ENCODE measurements around the gene RBM20.
"Not testable (repeated sequence)": the region's sequence is repeated elsewhere in the genome, so short reads cannot be mapped to it uniquely, and the experiment has no call there.

RBM20 gene

DNA sequence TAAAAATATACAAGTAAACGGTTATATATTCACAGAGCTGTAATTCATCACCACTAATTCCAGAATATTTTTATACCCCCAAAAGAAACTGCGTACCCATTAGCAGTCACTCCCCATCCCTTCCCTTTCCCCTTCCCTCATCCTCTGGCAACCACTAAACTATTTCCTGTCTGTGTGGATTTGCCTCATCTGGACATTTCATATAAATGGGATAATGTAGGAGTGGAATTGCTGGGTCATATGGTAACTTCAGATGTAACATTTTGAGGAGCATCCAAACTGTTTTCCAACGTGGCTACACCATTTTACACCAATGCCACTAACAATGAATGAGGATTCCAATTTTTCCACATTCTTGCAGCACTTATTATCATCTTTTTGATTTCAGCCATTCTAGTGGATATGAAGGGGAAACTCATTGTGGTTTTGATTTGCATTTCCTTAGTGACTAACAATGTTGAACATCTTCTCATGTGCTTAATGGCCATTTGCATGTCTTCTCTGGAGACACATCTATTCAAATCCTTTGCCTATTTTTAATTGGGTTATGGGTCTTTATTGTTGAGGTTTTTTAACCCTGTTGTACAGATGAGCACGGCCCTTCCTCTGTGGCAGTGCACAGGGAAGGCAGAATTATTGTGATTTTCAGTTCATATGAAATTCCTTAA is 79.2 kb downstream of the RBM20 start:
- in situ Hi-C loops (cut with HindIII; ENCODE audit: low sequenced_read_pairs), result no loop called here
- TF ChIP-seq, protein P1, sequence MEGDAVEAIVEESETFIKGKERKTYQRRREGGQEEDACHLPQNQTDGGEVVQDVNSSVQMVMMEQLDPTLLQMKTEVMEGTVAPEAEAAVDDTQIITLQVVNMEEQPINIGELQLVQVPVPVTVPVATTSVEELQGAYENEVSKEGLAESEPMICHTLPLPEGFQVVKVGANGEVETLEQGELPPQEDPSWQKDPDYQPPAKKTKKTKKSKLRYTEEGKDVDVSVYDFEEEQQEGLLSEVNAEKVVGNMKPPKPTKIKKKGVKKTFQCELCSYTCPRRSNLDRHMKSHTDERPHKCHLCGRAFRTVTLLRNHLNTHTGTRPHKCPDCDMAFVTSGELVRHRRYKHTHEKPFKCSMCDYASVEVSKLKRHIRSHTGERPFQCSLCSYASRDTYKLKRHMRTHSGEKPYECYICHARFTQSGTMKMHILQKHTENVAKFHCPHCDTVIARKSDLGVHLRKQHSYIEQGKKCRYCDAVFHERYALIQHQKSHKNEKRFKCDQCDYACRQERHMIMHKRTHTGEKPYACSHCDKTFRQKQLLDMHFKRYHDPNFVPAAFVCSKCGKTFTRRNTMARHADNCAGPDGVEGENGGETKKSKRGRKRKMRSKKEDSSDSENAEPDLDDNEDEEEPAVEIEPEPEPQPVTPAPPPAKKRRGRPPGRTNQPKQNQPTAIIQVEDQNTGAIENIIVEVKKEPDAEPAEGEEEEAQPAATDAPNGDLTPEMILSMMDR (IDR thresholded peaks at IDR 0.05; ENCODE audit: low read depth, low read length), result no peak
- no peak overlapping the region for H3K4me3 ChIP-seq (ENCODE audit: low read depth, low read length)
- no peak for DNase-seq (ENCODE audit: low read depth, low spot score)

DNA sequence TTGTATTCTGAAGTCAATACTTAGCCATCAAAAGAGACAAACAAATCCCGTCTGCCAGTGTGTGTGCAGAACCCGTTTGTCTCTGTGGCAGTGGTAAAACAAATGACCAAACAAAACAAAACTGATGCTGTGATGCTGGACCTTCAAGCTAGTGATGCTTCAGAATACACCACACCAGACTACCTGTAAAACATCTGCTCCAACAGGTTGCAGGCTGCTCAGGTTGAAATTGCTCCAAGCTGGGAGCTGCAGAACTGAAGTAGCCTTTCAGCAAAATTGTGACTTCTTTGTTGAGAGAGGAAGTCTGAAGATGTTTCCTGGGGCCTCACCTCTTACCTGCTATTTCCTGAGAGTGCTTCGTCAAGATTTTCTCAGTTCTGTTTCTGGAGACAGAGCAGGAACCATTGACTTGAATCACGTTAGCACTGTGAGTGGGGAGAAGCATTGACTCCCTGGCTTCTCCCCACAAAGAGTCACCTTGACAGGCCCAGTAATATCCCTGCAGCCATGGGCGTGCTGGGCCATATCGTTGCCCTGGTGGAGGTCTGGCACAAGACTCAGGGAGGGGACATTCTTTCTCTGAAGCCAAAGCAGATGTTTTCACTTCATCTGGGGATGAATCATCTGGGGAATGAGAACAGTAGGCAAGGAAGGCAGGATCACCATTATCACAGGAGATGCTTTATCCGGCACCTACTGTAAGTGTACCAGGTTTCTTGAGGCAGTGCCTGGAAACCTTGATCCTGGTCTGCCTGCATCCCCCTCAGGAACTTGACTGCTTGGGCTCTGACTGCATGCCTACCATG is 80.2 kb downstream of the RBM20 start:
- in situ Hi-C loops (cut with HindIII; ENCODE audit: low sequenced_read_pairs), result no loop called here
- TF ChIP-seq, protein P1 (IDR thresholded peaks at IDR 0.05; ENCODE audit: low read depth, low read length), result no peak
- H3K4me3 ChIP-seq (ENCODE audit: low read depth, low read length), result no peak overlapping the region
- no peak for DNase-seq (ENCODE audit: low read depth, low spot score)

DNA sequence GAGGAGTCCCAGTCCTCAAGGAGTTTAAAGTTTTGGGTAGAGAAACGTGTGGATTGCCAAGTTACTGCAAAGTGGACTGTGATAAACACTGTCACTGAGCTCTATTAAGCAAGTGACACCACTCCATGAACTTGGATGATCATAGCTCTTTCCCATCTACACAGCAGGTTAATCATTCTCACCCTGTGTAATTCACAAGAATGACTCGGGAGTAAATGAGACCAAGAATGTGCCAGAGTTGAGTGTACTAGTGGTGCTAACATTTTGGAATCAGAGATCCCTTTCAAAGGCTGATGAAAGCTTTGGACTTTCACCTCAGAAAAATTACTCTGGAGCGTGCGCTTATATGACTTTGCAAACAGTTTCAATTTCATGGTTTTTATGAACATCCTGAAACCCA is 80.8 kb downstream of the RBM20 start:
- in situ Hi-C loops (cut with HindIII; ENCODE audit: low sequenced_read_pairs), result no loop called here
- TF ChIP-seq, protein P1 (IDR thresholded peaks at IDR 0.05; ENCODE audit: low read depth, low read length), result no peak
- no peak for DNase-seq (ENCODE audit: low read depth, low spot score)
- no peak overlapping the region for H3K4me3 ChIP-seq (ENCODE audit: low read depth, low read length)

DNA sequence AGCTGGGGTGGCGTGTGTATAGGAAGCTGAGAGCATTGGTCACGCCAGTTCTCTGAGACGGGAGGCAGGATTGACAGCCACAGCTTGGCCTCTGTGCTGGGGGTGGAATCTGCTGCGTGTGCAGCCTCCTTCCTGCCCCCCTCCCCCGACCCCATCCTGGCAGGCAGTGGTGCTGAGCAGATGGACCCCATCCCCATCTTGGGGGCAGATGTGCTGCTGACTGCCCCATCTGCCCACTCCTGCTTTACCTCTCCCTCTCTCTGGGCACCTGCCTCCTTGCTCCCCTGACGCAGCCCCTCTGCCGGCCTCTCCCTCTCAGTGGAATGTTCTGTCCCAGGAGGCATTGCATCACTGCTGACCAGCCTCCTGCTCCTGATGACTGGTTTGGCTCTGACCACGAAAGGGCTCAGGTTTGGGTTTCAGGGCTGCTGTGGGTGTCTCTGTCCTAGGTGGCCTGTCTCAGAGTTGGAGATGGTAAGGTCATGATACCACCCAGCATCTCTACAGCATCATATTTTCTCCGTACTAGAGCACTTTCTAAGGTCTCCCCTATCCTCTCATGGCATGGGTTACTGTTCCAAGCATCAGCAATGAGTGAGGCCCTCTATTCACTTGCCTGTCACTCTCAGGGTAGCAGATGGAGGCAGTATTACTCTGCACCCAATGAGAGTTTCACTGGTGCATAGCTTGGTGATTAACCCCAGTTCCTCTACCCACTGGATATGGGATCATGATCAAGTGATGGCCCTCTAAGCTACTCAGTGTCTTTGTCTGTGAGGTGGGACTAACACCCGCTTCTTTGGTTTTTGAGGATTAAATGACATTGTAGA is 81.9 kb downstream of the RBM20 start:
- DNase-seq (ENCODE audit: low read depth, low spot score), result no peak
- in situ Hi-C loops (cut with HindIII; ENCODE audit: low sequenced_read_pairs), result no loop called here
- TF ChIP-seq, protein P1 (IDR thresholded peaks at IDR 0.05; ENCODE audit: low read depth, low read length), result no peak
- H3K4me3 ChIP-seq (ENCODE audit: low read depth, low read length), result no peak overlapping the region

DNA sequence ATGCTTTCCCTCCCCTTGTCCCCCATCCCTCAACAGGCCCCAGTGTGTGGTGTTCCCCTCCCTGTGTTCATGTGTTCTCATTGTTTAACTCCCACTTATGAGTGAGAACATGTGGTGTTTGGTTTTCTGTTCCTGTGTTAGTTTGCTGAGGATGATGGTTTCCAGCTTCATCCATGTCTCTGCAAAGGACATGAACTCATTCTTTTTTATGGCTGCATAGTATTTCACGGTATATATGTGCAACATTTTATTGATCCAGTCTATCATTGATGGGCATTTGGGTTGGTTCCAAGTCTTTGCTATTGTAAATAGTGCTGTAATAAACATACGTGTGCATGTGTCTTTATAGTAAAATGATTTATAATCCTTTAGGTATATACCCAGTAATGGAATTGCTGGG is 83.6 kb downstream of the RBM20 start:
- in situ Hi-C loops (cut with HindIII; ENCODE audit: low sequenced_read_pairs); DNase-seq (ENCODE audit: low read depth, low spot score): not testable (repeated sequence)

DNA sequence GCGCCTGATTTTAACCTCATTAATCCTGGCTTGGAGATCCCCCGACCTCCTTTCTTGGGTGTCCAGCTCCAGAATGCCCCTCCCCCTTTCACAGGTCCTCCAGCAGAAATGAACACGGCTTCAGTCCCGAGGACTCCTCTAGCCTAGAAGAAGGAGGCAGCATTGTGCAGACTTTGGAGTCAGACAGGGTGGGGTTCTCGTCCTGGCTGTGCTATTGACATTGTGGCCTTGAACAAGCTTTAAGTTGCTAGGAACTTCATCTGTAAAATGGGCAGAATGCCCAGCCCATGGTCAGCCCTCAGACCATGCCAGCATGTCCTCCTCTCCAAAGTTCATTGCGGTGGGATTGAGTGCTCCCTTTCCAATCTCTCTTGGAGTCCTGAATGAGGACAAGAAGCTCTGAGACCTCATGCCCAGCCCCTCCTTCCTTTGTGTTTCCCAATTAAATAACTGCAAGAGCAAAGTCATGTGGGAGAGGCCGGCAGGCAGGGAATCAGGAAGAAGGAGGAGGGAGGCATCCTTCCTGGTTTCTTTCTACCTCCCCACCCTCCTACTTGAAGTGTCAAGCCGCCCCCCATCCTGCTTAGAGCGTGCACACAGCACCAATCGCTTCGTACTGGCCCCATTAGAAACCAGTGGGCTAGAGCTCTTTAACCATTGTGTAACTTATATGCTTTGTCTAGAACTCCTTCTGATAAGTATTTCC is 86.4 kb downstream of the RBM20 start:
- H3K4me3 ChIP-seq (ENCODE audit: low read depth, low read length), result no peak overlapping the region
- in situ Hi-C loops (cut with HindIII; ENCODE audit: low sequenced_read_pairs), result no loop called here
- DNase-seq (ENCODE audit: low read depth, low spot score), result no peak
- TF ChIP-seq, protein P1 (IDR thresholded peaks at IDR 0.05; ENCODE audit: low read depth, low read length), result no peak

More for the DNA sequence above, 83.6 kb downstream of the RBM20 start:
- H3K4me3 ChIP-seq (ENCODE audit: low read depth, low read length), result not testable (repeated sequence)
